Measurements from ENCODE around the gene MCAT. TPM values are rescaled to one million over a fixed set of nuclear protein-coding genes. Genes with fewer than 3 reads are reported as not detected.
"Not testable (repeated sequence)": the region's sequence is repeated elsewhere in the genome, so short reads cannot be mapped to it uniquely, and the experiment has no call there.

Gene MCAT
- total RNA-seq, 1 experiment from 2014 or later = 29.0 TPM

GRCh38 chr22:43152357-43153071 lies 9.3 kb upstream of the MCAT start:
- H3K27me3 ChIP-seq (ENCODE audit: control insufficient read depth, insufficient read depth, low read length) = peaks cover 20% of the 10 kb centered on the region
- DNase-seq = peak; percentile 81
- no peaks in the 10 kb centered on the region for H3K36me3 ChIP-seq (replicated peaks; ENCODE audit: control insufficient read depth, insufficient read depth, low read length)
- H3K4me3 ChIP-seq (ENCODE audit: insufficient read depth, low read depth, low read length) = peak overlapping the region; percentile 57; the same call in 1 of the 2 replicates

DNA sequence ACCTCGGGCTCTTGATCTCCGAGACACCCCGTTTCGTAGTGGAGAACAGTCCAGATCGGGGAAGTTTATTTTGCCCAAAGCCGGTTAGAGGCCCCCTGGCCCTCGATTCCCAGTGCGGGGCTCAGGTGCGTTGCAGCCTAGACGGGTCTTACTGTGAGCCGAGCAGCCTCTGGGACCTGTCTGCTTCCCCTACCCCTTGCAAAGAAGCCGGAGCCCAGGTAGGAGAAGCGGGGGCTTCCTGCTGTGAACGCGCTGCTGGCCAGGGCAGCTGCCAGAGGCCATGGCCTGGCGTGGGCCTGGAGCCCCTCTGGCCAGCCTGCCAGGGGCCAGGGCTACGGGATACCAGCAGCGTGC lies 8.8 kb upstream of the MCAT start:
- no peak for DNase-seq
- Histone ChIP-seq H3K4me3 (ENCODE audit: insufficient read depth, low read depth, low read length) (peak overlapping the region; percentile 57), H3K27me3 (ENCODE audit: control insufficient read depth, insufficient read depth, low read length) (peaks cover 20% of the 10 kb centered on the region), H3K36me3 (replicated peaks; ENCODE audit: control insufficient read depth, insufficient read depth, low read length) (no peaks in the 10 kb centered on the region)

DNA sequence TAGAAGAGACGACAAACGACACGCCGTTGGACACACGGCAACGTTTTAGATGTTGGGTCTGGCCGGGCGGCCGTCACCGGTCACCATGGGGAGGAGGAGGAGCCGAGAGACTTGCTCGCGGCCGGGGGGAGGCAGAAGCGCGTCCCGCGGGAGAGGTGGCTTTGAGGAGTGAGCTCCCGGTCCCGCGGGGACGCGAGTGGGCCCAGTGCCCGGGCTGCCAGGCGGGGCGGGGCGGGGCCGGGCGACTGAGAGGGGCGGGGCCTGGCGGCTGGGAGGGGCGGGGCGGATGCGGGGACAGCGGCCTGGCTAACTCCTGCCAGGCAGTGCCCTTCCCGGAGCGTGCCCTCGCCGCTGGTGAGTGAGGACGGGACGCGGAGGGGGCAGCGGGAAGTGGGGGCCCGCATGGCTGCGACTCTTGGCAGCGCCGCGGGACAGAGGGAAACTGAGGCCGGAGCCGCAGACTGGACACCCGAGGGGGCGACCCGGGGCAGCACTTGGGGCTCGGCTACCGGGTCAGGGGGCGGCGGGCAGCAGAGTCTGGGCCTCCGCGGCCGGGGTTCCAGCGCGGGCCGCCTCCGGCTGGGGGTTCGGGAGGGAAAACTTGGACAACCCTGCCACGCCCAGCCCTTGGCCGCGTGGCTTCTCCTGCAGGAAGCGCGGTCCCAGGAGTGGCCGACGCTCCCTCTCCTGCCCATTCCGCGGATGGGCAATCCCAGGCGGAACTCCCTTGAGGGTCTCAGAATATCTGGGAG lies 8.2 kb upstream of the MCAT start, which contains the start of gene TSPO:
Gene TSPO (plus strand): TSS at position 309 of the 752 bp plus-strand sequence. CDS start 7,680 bp downstream, outside the sequence.
- H3K36me3 ChIP-seq (replicated peaks; ENCODE audit: control insufficient read depth, insufficient read depth, low read length) = no peaks in the 10 kb centered on the region
- H3K4me3 ChIP-seq (ENCODE audit: insufficient read depth, low read depth, low read length) = peak within 1 kb of the TSS; percentile 57
- H3K27me3 ChIP-seq (ENCODE audit: control insufficient read depth, insufficient read depth, low read length) = peaks cover 20% of the 10 kb centered on the region
- DNase-seq = peak; percentile 95

- no peak for DNase-seq
Measured at GRCh38 chr22:43150731-43151206, 7.6 kb upstream of the MCAT start.

DNA sequence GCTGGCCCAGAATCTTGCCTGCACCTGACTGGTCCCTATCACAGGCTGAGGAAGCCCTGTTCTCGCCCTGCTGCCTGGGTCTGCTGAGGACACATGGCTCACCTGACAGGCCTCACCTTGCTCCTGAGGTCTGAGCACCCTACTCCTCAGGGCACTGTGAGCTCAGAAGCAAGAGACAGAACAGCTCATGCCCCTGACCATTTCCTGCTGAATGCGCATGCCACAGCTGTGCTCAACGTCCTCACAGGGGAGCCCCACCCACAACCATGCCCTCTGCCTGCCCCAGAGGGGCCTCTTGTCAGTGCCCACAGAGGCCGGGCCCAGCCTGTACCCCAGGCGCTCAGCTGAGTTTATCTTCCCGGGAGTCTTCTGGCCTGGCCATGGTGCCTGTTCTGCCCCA lies 5.4 kb upstream of the MCAT start:
- no peaks in the 10 kb centered on the region for H3K36me3 ChIP-seq (replicated peaks; ENCODE audit: control insufficient read depth, insufficient read depth, low read length)
- no peak overlapping the region for H3K4me3 ChIP-seq (ENCODE audit: insufficient read depth, low read depth, low read length)
- peaks cover 20% of the 10 kb centered on the region for H3K27me3 ChIP-seq (ENCODE audit: control insufficient read depth, insufficient read depth, low read length)
- no peak for DNase-seq

More at GRCh38 chr22:43150731-43151206, 7.6 kb upstream of the MCAT start:
- Histone ChIP-seq H3K27me3 (ENCODE audit: control insufficient read depth, insufficient read depth, low read length) (peaks cover 20% of the 10 kb centered on the region), H3K36me3 (replicated peaks; ENCODE audit: control insufficient read depth, insufficient read depth, low read length) (no peaks in the 10 kb centered on the region), H3K4me3 (ENCODE audit: insufficient read depth, low read depth, low read length) (peak overlapping the region; percentile 57)

GRCh38 chr22:43147821-43148220 lies 4.6 kb upstream of the MCAT start:
- DNase-seq = no peak
- no peaks in the 10 kb centered on the region for H3K36me3 ChIP-seq (replicated peaks; ENCODE audit: control insufficient read depth, insufficient read depth, low read length)
- peaks cover 20% of the 10 kb centered on the region for H3K27me3 ChIP-seq (ENCODE audit: control insufficient read depth, insufficient read depth, low read length)
- H3K4me3 ChIP-seq (ENCODE audit: insufficient read depth, low read depth, low read length) = no peak overlapping the region

DNA sequence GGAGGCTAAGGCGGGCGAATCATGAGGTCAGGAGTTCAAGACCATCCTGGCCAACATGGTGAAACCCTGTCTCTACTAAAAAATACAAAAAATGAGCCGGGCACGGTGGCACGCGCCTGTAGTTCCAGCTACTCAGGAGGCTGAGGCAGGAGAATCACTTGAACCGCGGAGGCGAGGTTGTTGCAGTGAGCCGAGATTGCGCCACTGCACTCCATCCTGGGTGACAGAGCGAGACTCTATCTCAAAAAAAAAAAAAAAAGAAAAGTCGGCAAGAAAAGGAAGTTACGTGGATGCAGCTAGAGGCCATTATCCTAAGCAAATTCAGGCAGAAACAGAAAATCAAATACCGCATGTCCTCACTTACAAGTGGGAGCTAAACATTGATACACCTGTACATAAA lies 3.1 kb upstream of the MCAT start:
- H3K4me3 ChIP-seq (ENCODE audit: insufficient read depth, low read depth, low read length); H3K36me3 ChIP-seq (replicated peaks; ENCODE audit: control insufficient read depth, insufficient read depth, low read length); H3K27me3 ChIP-seq (ENCODE audit: control insufficient read depth, insufficient read depth, low read length); DNase-seq: not testable (repeated sequence)

DNA sequence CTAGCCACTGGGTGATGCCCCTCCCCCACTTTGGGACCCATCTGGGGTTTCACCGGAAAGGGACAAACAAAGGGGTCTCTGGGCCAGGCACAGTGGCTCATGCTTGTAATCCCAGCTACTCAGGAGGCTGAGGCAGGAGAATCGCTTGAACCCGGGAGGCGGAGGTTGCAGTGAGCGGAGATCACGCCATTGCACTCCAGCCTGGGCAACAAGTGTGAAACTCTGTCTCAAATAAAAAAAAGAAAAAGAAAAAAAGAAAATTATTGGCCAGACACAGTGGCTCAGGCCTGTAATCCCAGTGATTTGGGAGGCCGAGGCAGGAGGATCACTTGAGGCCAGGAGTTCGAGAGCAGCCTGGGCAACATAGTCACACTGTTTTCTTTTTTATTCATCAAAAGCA lies 2.2 kb upstream of the MCAT start:
- H3K4me3 ChIP-seq (ENCODE audit: insufficient read depth, low read depth, low read length); H3K27me3 ChIP-seq (ENCODE audit: control insufficient read depth, insufficient read depth, low read length); H3K36me3 ChIP-seq (replicated peaks; ENCODE audit: control insufficient read depth, insufficient read depth, low read length); DNase-seq: not testable (repeated sequence)

DNA sequence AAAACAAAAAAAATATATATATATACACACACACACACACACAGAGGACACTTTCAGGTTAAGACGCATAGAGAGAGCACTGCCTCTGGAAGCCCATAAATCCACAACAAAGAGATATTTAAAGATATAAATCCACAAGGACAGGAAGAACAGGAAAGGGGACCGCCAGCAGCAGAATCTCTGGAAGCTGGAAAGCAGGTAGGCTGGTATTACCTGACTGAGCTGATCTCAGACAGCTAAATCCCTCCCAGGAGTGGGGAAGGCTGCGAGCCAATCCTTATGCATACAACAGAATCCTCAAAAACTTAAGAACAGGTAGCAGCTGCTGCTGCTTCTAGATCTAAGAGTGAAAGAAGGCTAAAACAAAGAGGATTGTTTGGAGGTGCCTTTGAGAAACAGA lies 1.8 kb upstream of the MCAT start:
- no peak for DNase-seq
- Histone ChIP-seq H3K4me3 (ENCODE audit: insufficient read depth, low read depth, low read length) (no peak overlapping the region), H3K36me3 (replicated peaks; ENCODE audit: control insufficient read depth, insufficient read depth, low read length) (peaks cover 3% of the 10 kb centered on the region), H3K27me3 (ENCODE audit: control insufficient read depth, insufficient read depth, low read length) (no peaks in the 10 kb centered on the region)

GRCh38 chr22:43136801-43137200 lies 6.4 kb downstream of the MCAT start:
- no peak for DNase-seq
- Histone ChIP-seq H3K36me3 (replicated peaks; ENCODE audit: control insufficient read depth, insufficient read depth, low read length) (peaks cover 25% of the 10 kb centered on the region), H3K27me3 (ENCODE audit: control insufficient read depth, insufficient read depth, low read length) (no peaks in the 10 kb centered on the region), H3K4me3 (ENCODE audit: insufficient read depth, low read depth, low read length) (no peak overlapping the region)

DNA sequence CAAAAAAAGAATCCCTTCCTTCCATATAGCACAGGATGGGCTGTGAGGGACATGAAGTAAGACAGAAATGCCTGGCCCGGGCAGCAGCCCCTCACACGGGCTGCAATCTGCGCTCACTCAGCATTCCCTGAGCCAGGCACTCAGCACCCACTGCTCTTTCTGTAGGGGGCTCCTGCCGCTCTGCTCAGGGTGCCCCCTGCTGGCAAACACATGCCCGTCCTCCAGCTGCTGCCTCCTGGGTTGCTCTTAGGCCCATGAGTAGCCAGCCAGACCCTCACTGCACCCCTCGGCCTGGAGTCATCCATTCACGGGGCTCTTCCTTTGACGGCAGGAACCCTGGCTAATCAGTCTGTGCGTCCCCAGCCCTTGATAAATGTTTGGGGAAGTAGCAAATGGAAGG lies 6.9 kb downstream of the MCAT start:
- Histone ChIP-seq H3K4me3 (ENCODE audit: insufficient read depth, low read depth, low read length) (no peak overlapping the region), H3K36me3 (replicated peaks; ENCODE audit: control insufficient read depth, insufficient read depth, low read length) (peaks cover 25% of the 10 kb centered on the region), H3K27me3 (ENCODE audit: control insufficient read depth, insufficient read depth, low read length) (no peaks in the 10 kb centered on the region)
- DNase-seq = peak; percentile 88

- Histone ChIP-seq H3K4me3 (ENCODE audit: insufficient read depth, low read depth, low read length) (no peak overlapping the region), H3K36me3 (replicated peaks; ENCODE audit: control insufficient read depth, insufficient read depth, low read length) (peaks cover 25% of the 10 kb centered on the region), H3K27me3 (ENCODE audit: control insufficient read depth, insufficient read depth, low read length) (no peaks in the 10 kb centered on the region)
- no peak for DNase-seq
Measured at GRCh38 chr22:43135565-43135964, 7.6 kb downstream of the MCAT start.

- no peaks in the 10 kb centered on the region for H3K27me3 ChIP-seq (ENCODE audit: control insufficient read depth, insufficient read depth, low read length)
- H3K36me3 ChIP-seq (replicated peaks; ENCODE audit: control insufficient read depth, insufficient read depth, low read length) = peaks cover 22% of the 10 kb centered on the region
- H3K4me3 ChIP-seq (ENCODE audit: insufficient read depth, low read depth, low read length) = no peak overlapping the region
- no peak for DNase-seq
Measured at GRCh38 chr22:43134553-43134952, 8.6 kb downstream of the MCAT start.

DNA sequence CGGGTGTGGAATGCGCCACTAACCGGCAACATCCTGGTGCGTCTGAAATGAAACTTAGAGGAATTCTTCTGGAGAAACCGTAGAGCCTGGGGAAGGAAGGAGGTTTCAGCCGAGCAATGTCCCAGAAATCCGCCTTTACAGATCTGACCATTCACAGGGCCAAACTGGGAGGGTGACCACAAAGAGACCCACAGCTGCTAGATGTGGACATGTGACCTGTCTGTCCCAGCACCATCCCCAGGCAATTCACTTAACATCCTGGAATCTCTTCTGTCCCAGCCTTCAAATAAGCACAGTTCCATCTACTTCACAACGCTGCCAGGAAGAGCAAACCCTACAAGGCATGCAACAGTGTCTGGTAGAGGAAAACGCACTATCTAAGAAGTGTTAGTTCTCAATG lies 9.8 kb downstream of the MCAT start:
- H3K36me3 ChIP-seq (replicated peaks; ENCODE audit: control insufficient read depth, insufficient read depth, low read length) = peaks cover 19% of the 10 kb centered on the region
- no peak for DNase-seq
- no peaks in the 10 kb centered on the region for H3K27me3 ChIP-seq (ENCODE audit: control insufficient read depth, insufficient read depth, low read length)
- H3K4me3 ChIP-seq (ENCODE audit: insufficient read depth, low read depth, low read length) = no peak overlapping the region

All from H7 (cell line).